Thyroid gland (tissue), 4 donors: Measurements from ENCODE around the gene SLC45A1.

ENCODE experiments used
- POLR2A ChIP-seq, 2 donors: fragments of 450-650 bp; IDR thresholded peaks; one replicate each; pipeline ENCODE4 v1.6.1; 2017; ENCODE audit warnings: antibody characterized with exemption in 2 of 2, mild to moderate bottlenecking in 2 of 2, moderate library complexity in 1 of 2
- TF ChIP-seq, protein P1 (sequence below), 6 experiments: fragments of 200-600 bp in 3 of 6; fragments of 450-650 bp in 3 of 6; sonication (generic) in 3 of 6; IDR thresholded peaks; one replicate each; pipeline ENCODE4 v1.5.1; 2016 to 2019; ENCODE audit warnings: antibody characterized with exemption in 6 of 6, mild to moderate bottlenecking in 2 of 6, inconsistent platforms in 1 of 6, moderate library complexity in 1 of 6

- TF ChIP-seq, protein P1, sequence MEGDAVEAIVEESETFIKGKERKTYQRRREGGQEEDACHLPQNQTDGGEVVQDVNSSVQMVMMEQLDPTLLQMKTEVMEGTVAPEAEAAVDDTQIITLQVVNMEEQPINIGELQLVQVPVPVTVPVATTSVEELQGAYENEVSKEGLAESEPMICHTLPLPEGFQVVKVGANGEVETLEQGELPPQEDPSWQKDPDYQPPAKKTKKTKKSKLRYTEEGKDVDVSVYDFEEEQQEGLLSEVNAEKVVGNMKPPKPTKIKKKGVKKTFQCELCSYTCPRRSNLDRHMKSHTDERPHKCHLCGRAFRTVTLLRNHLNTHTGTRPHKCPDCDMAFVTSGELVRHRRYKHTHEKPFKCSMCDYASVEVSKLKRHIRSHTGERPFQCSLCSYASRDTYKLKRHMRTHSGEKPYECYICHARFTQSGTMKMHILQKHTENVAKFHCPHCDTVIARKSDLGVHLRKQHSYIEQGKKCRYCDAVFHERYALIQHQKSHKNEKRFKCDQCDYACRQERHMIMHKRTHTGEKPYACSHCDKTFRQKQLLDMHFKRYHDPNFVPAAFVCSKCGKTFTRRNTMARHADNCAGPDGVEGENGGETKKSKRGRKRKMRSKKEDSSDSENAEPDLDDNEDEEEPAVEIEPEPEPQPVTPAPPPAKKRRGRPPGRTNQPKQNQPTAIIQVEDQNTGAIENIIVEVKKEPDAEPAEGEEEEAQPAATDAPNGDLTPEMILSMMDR (IDR thresholded peaks at IDR 0.05): no peak
- TF ChIP-seq POLR2A (IDR thresholded peaks at IDR 0.05): no peak
Observed at GRCh38 chr1:8335246-8335645, 17.3 kb downstream of the SLC45A1 start.
